ENCODE data around the gene HDAC9.

- TF ChIP-seq POLR2A (IDR thresholded peaks at IDR 0.05) (no peak), CTCF (IDR thresholded peaks at IDR 0.05) (no peak), POLR2AphosphoS5 (IDR thresholded peaks at IDR 0.05; ENCODE audit: insufficient read depth in 1 of 2, low read depth in 1 of 2) (no peak)
Measured at GRCh38 chr7:19030281-19030680, 534.7 kb downstream of the HDAC9 start.

Measured in vagina (tissue), 2 donors.